ENCODE measurements around the gene EIF4B. TPM values are rescaled to one million over a fixed set of nuclear protein-coding genes. Genes with fewer than 3 reads are reported as not detected.

Gene EIF4B
- total and polyA plus RNA-seq, 4 donors: 147 to 439 (median 306) TPM

GRCh38 chr12:53067993-53068770, 61.9 kb downstream of the EIF4B start:
- Histone ChIP-seq H3K4me3 (ENCODE audit: low read length in 2 of 2) (no peak overlapping the region), H3K36me3 (ENCODE audit: control insufficient read depth in 1 of 2, insufficient read depth in 2 of 2, low read length in 1 of 2) (no peaks in the 10 kb centered on the region), H3K9me3 (ENCODE audit: control insufficient read depth, low read length) (no peaks in the 10 kb centered on the region), H3K4me1 (ENCODE audit: control insufficient read depth in 1 of 2, insufficient read depth in 2 of 2, low read length in 2 of 2) (peaks cover 0 to 3% of the 10 kb centered on the region in 2 donors), H3K27me3 (ENCODE audit: control insufficient read depth in 1 of 2, insufficient read depth in 2 of 2, low read length in 1 of 2) (no peaks in the 10 kb centered on the region), H3K27ac (ENCODE audit: low read depth in 1 of 2, low read length in 2 of 2) (no peak overlapping the region)
- intact Hi-C loops (cut with DNase I): loop anchor here (2.0 to 10.0 kb wide), 5 partner anchors 29 to 227 kb away; partner anchors contain the start of genes IGFBP6 (in 1 of the 2), MYG1 (in 1 of the 2), PFDN5 (in 1 of the 2) and SOAT2 (in 1 of the 2)
- 81 to 85% methylated on average over 13 of the region's 13 CpGs for WGBS, 2 donors
- DNase-seq (peak in 1 of 2 donors; percentile 67), ATAC-seq (ENCODE audit: low FRiP score) (no peak)

DNA sequence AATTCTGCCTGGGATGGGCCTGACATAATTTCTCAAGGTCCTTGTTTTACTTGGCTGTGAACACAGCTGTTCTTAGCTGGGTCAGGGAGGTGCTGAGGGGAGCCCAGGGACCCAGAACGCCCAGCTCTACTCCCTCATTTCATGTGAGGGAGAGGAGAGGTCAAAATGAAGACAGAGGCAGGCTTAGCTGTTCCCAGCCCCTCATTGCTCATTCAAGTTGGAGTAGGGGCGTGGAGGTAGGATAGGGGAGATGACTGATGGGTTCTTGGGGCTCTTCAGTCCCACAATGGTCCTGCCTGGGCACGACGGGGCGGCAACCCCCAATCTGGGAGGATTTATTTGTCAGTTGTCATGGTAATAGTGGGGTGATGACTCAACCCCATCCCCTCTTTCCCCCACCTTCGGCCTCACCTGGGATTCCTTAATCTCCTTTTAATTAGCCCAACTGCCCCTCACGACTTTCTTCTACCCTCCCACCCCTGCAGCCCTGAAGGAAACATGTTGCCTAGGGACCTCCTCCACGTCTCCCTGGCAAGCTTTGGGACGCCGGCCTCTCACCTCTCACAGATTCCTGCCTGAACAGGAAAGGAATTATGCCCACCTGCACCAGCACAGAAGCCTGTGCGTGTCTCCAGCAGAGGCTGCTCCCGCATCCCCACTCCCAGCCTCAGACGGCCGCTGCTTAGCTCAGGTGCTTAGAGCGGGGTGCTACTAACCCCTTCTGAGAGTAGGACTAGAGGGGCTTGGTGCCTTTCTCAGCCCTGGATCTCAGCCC, 62.7 kb downstream of the EIF4B start:
- Histone ChIP-seq H3K4me3 (ENCODE audit: low read length in 2 of 2) (no peak overlapping the region), H3K4me1 (ENCODE audit: control insufficient read depth in 1 of 2, insufficient read depth in 2 of 2, low read length in 2 of 2) (peaks cover 0 to 3% of the 10 kb centered on the region in 2 donors), H3K27ac (ENCODE audit: low read depth in 1 of 2, low read length in 2 of 2) (no peak overlapping the region), H3K27me3 (ENCODE audit: control insufficient read depth in 1 of 2, insufficient read depth in 2 of 2, low read length in 1 of 2) (no peaks in the 10 kb centered on the region), H3K36me3 (ENCODE audit: control insufficient read depth in 1 of 2, insufficient read depth in 2 of 2, low read length in 1 of 2) (no peaks in the 10 kb centered on the region), H3K9me3 (ENCODE audit: control insufficient read depth, low read length) (no peaks in the 10 kb centered on the region)
- intact Hi-C loops (cut with DNase I): loop anchor here (5.0 to 10.0 kb wide), 3 partner anchors 33 to 226 kb away; partner anchors contain the start of genes MYG1 (in 1 of the 2), PFDN5 (in 1 of the 2) and SOAT2 (in 1 of the 2)
- peak in 1 of 2 donors; percentile 56 for DNase-seq
- no peak for ATAC-seq (ENCODE audit: low FRiP score)
- 67 to 70% methylated on average over 15 of the region's 15 CpGs for WGBS, 2 donors

GRCh38 chr12:53069621-53070410, 63.6 kb downstream of the EIF4B start:
- H3K9me3 ChIP-seq (ENCODE audit: control insufficient read depth, low read length): no peaks in the 10 kb centered on the region
- peak; percentile 61 to 77 for DNase-seq
- H3K36me3 ChIP-seq (ENCODE audit: control insufficient read depth in 1 of 2, insufficient read depth in 2 of 2, low read length in 1 of 2): no peaks in the 10 kb centered on the region
- H3K27me3 ChIP-seq (ENCODE audit: control insufficient read depth in 1 of 2, insufficient read depth in 2 of 2, low read length in 1 of 2): no peaks in the 10 kb centered on the region
- no peak for ATAC-seq (ENCODE audit: low FRiP score)
- H3K27ac ChIP-seq (ENCODE audit: low read depth in 1 of 2, low read length in 2 of 2): peak overlapping the region in 1 of 2 donors; percentile 7
- intact Hi-C loops (cut with DNase I): loop anchor here (5.0 to 10.0 kb wide), 3 partner anchors 32 to 225 kb away; partner anchors contain the start of genes MYG1 (in 1 of the 2), PFDN5 (in 1 of the 2) and SOAT2 (in 1 of the 2)
- no peak overlapping the region for H3K4me3 ChIP-seq (ENCODE audit: low read length in 2 of 2)
- WGBS, 2 donors: 63 to 67% methylated on average over 12 of the region's 12 CpGs
- peaks cover 0 to 3% of the 10 kb centered on the region in 2 donors for H3K4me1 ChIP-seq (ENCODE audit: control insufficient read depth in 1 of 2, insufficient read depth in 2 of 2, low read length in 2 of 2)

GRCh38 chr12:53070877-53071492, 64.7 kb downstream of the EIF4B start:
- Histone ChIP-seq H3K27me3 (ENCODE audit: control insufficient read depth in 1 of 2, insufficient read depth in 2 of 2, low read length in 1 of 2) (no peaks in the 10 kb centered on the region), H3K4me3 (ENCODE audit: low read length in 2 of 2) (no peak overlapping the region), H3K9me3 (ENCODE audit: control insufficient read depth, low read length) (no peaks in the 10 kb centered on the region), H3K27ac (ENCODE audit: low read depth in 1 of 2, low read length in 2 of 2) (peak overlapping the region in 1 of 2 donors; percentile 2), H3K36me3 (ENCODE audit: control insufficient read depth in 1 of 2, insufficient read depth in 2 of 2, low read length in 1 of 2) (peaks cover 0 to 3% of the 10 kb centered on the region in 2 donors), H3K4me1 (ENCODE audit: control insufficient read depth in 1 of 2, insufficient read depth in 2 of 2, low read length in 2 of 2) (peaks cover 0 to 3% of the 10 kb centered on the region in 2 donors)
- 65 to 69% methylated on average over 7 of the region's 7 CpGs for WGBS, 2 donors
- DNase-seq: peak in 1 of 2 donors; percentile 64
- intact Hi-C loops (cut with DNase I): no loop called here
- no peak for ATAC-seq (ENCODE audit: low FRiP score)

GRCh38 chr12:53071591-53072551, 65.6 kb downstream of the EIF4B start:
- intact Hi-C loops (cut with DNase I): no loop called here
- 22 to 27% methylated on average over 11 of the region's 11 CpGs for WGBS, 2 donors
- Histone ChIP-seq H3K36me3 (ENCODE audit: control insufficient read depth in 1 of 2, insufficient read depth in 2 of 2, low read length in 1 of 2) (peaks cover 0 to 3% of the 10 kb centered on the region in 2 donors), H3K9me3 (ENCODE audit: control insufficient read depth, low read length) (no peaks in the 10 kb centered on the region), H3K27me3 (ENCODE audit: control insufficient read depth in 1 of 2, insufficient read depth in 2 of 2, low read length in 1 of 2) (no peaks in the 10 kb centered on the region), H3K4me3 (ENCODE audit: low read length in 2 of 2) (no peak overlapping the region), H3K27ac (ENCODE audit: low read depth in 1 of 2, low read length in 2 of 2) (peak overlapping the region; percentile 46 to 50), H3K4me1 (ENCODE audit: control insufficient read depth in 1 of 2, insufficient read depth in 2 of 2, low read length in 2 of 2) (peaks cover 0 to 3% of the 10 kb centered on the region in 2 donors)
- peak; percentile 74 for ATAC-seq (ENCODE audit: low FRiP score)
- peak; percentile 81 to 90 for DNase-seq

DNA sequence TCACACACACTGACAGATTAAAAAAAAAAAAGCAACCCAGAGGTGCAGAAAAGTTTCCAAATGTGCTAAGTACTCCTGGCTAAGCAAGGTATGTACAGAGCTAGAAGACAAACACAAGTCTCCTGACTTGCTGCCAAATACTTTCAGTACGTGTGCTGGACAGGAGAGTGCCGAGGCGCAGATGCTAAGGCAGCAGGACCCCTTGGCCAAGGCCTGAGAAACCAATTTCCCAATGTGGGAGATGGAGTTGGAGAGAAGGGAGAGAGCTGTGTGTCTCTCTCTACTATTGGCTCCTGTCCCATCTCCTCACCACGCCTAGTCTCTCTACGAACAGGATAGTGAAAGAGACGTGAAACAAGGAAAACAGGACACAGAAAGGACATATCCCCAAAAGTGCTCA, 67.6 kb downstream of the EIF4B start:
- Histone ChIP-seq H3K4me1 (ENCODE audit: control insufficient read depth in 1 of 2, insufficient read depth in 2 of 2, low read length in 2 of 2) (peaks cover 2 to 6% of the 10 kb centered on the region in 2 donors), H3K9me3 (ENCODE audit: control insufficient read depth, low read length) (no peaks in the 10 kb centered on the region), H3K27ac (ENCODE audit: low read depth in 1 of 2, low read length in 2 of 2) (no peak overlapping the region), H3K27me3 (ENCODE audit: control insufficient read depth in 1 of 2, insufficient read depth in 2 of 2, low read length in 1 of 2) (no peaks in the 10 kb centered on the region), H3K36me3 (ENCODE audit: control insufficient read depth in 1 of 2, insufficient read depth in 2 of 2, low read length in 1 of 2) (peaks cover 0 to 3% of the 10 kb centered on the region in 2 donors), H3K4me3 (ENCODE audit: low read length in 2 of 2) (no peak overlapping the region)
- whole genome bisulfite sequencing, 2 donors: 25 to 30% methylated on average over 6 of the region's 6 CpGs
- ATAC-seq (ENCODE audit: low FRiP score): no peak
- intact Hi-C loops (cut with DNase I): no loop called here
- peak in 1 of 2 donors; percentile 22 for DNase-seq

DNA sequence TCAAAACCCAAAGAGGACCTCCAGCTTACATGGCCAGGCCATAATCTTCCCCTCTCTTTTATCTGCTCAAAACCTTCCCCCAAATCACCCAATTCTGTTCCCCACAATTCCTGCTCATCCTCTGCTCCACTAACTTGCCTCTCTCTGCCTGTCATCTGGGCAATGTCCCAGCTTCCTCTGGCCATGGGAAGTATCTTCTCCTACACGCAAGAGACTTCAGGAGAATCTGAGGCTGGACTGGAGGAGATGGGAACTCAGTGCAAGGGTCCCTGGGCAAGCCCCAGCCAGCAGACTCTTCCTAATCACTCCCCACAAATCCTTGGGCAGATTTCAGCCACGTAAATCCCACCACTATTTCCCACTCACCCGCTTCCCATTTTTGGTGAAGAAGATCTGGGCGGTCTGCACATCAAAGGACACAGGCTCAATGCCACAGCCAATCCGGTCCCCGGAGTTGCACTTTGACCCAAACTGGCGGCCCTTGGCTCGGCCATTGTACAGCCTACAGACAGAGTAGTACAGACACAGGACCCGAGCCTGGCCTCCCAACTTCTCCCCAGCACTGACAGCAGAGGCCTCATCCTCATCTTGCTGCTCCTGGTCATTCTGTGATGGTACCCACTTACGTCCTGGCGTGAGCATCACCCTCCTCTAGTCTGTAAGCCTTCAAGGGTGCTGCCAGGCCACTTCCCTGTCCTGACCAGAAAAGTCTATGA, 68.2 kb downstream of the EIF4B start:
- H3K4me1 ChIP-seq (ENCODE audit: control insufficient read depth in 1 of 2, insufficient read depth in 2 of 2, low read length in 2 of 2): peaks cover 2 to 6% of the 10 kb centered on the region in 2 donors
- DNase-seq: peak in 1 of 2 donors; percentile 67
- peaks cover 0 to 3% of the 10 kb centered on the region in 2 donors for H3K36me3 ChIP-seq (ENCODE audit: control insufficient read depth in 1 of 2, insufficient read depth in 2 of 2, low read length in 1 of 2)
- H3K27me3 ChIP-seq (ENCODE audit: control insufficient read depth in 1 of 2, insufficient read depth in 2 of 2, low read length in 1 of 2): no peaks in the 10 kb centered on the region
- ATAC-seq (ENCODE audit: low FRiP score): no peak
- H3K4me3 ChIP-seq (ENCODE audit: low read length in 2 of 2): no peak overlapping the region
- intact Hi-C loops (cut with DNase I): no loop called here
- WGBS, 2 donors: 89 to 93% methylated on average over 11 of the region's 11 CpGs
- H3K9me3 ChIP-seq (ENCODE audit: control insufficient read depth, low read length): no peaks in the 10 kb centered on the region
- H3K27ac ChIP-seq (ENCODE audit: low read depth in 1 of 2, low read length in 2 of 2): peak overlapping the region in 1 of 2 donors; percentile 12

Measured in aorta (tissue), 5 donors.